ENCODE measurements around the gene TRIP6. TPM values are rescaled to one million over a fixed set of nuclear protein-coding genes. Genes with fewer than 3 reads are reported as not detected.

The TRIP6 gene
- 74.3 and 84.3 TPM in 2 replicates for total RNA-seq

GRCh38 chr7:100867040-100867775 is at the start of gene TRIP6:
Gene TRIP6, plus strand, starts transcription at chr7:100867387. Its CDS starts 111 bp downstream, at chr7:100867498.

GRCh38 chr7:100827330-100828226 is 39.6 kb upstream of the TRIP6 start, which contains the start of gene EPHB4:
Gene EPHB4, minus strand, starts transcription at chr7:100827523. Its CDS starts 493 bp downstream, at chr7:100827030.

GRCh38 chr7:100852048-100852872 is 14.9 kb upstream of the TRIP6 start, which contains the start of gene SLC12A9:
Gene SLC12A9, plus strand, starts transcription at chr7:100852713. Its CDS starts 1,485 bp downstream, at chr7:100854198.

GRCh38 chr7:100874577-100875355 is 7.6 kb downstream of the TRIP6 start, which contains the start of gene SRRT:
Gene SRRT, plus strand, starts transcription at chr7:100875103. Its CDS starts 488 bp downstream, at chr7:100875591.

GRCh38 chr7:100888988-100889750 is 22.0 kb downstream of the TRIP6 start, which contains the start of gene UFSP1:
Gene UFSP1, minus strand, starts transcription at chr7:100889715. Its CDS starts 444 bp downstream, at chr7:100889271.

GRCh38 chr7:100895701-100895955 is 28.4 kb downstream of the TRIP6 start, which contains the start of gene ACHE:
Gene ACHE, minus strand, starts transcription at chr7:100895888. Its CDS starts 1,656 bp downstream, at chr7:100894232.

Other genes starting within 250 kb of the TRIP6 start
- gene TFR2, start 225.8 kb upstream of the TRIP6 start, total RNA-seq = 0.33 and 0.63 TPM in 2 replicates
- gene ACTL6B, start 210.9 kb upstream of the TRIP6 start, total RNA-seq = not detected in 2 replicates
- 378 and 380 TPM in 2 replicates for gene GNB2, start 193.6 kb upstream of the TRIP6 start, total RNA-seq
- gene GIGYF1, start 173.1 kb upstream of the TRIP6 start, total RNA-seq = 9.0 and 15.1 TPM in 2 replicates
- 44.2 and 109 TPM in 2 replicates for gene POP7, start 161.3 kb upstream of the TRIP6 start, total RNA-seq
- not detected in 2 replicates for gene EPO, start 146.9 kb upstream of the TRIP6 start, total RNA-seq
- not detected in 2 replicates for gene ZAN, start 133.8 kb upstream of the TRIP6 start, total RNA-seq
- 52.1 and 61.9 TPM in 2 replicates for gene EPHB4, start 39.9 kb upstream of the TRIP6 start, total RNA-seq
- gene SLC12A9, start 14.7 kb upstream of the TRIP6 start, total RNA-seq = 24.4 and 26.5 TPM in 2 replicates
- gene SRRT, start 7.7 kb downstream of the TRIP6 start, total RNA-seq = 63.5 and 101 TPM in 2 replicates
- 5.4 and 11.4 TPM in 2 replicates for gene UFSP1, start 22.3 kb downstream of the TRIP6 start, total RNA-seq
- gene ACHE, start 28.5 kb downstream of the TRIP6 start, total RNA-seq = under 0.01 and 0.51 TPM in 2 replicates
- gene MUC3A, start 82.1 kb downstream of the TRIP6 start, total RNA-seq = not detected in 2 replicates
- gene MUC12, start 102.2 kb downstream of the TRIP6 start, total RNA-seq = 1.3 and 2.9 TPM in 2 replicates
- not detected in 2 replicates for gene MUC17, start 152.7 kb downstream of the TRIP6 start, total RNA-seq
- gene TRIM56, start 218.1 kb downstream of the TRIP6 start, total RNA-seq = 9.0 and 16.1 TPM in 2 replicates

All from mesangial cell (primary cell).